Measurements from ENCODE around the gene MAD1L1.
"Not testable (repeated sequence)": the region's sequence is repeated elsewhere in the genome, so short reads cannot be mapped to it uniquely, and the experiment has no call there.

The MAD1L1 gene

GRCh38 chr7:1885465-1886226, 347.1 kb downstream of the MAD1L1 start:
- Histone ChIP-seq H3K27me3 (ENCODE audit: insufficient read depth, low read length) (no peaks in the 10 kb centered on the region), H3K9me3 (ENCODE audit: insufficient read depth, low read depth, low read length) (peaks cover 15% of the 10 kb centered on the region; the same call in 1 of the 2 replicates), H3K4me1 (ENCODE audit: insufficient read depth, low read length) (no peaks in the 10 kb centered on the region), H3K36me3 (ENCODE audit: insufficient read depth, low read depth, low read length) (peaks cover 20% of the 10 kb centered on the region), H3K27ac (ENCODE audit: low read length) (no peak overlapping the region), H3K9ac (ENCODE audit: low read depth, low read length) (no peak overlapping the region), H3K4me3 (ENCODE audit: low read length) (no peak overlapping the region)

GRCh38 chr7:1884583-1885350, 348.0 kb downstream of the MAD1L1 start:
- H3K4me3 ChIP-seq (ENCODE audit: low read length): no peak overlapping the region
- H3K4me1 ChIP-seq (ENCODE audit: insufficient read depth, low read length): no peaks in the 10 kb centered on the region
- H3K9me3 ChIP-seq (ENCODE audit: insufficient read depth, low read depth, low read length): peaks cover 15% of the 10 kb centered on the region; the same call in 1 of the 2 replicates
- no peaks in the 10 kb centered on the region for H3K27me3 ChIP-seq (ENCODE audit: insufficient read depth, low read length)
- no peak overlapping the region for H3K27ac ChIP-seq (ENCODE audit: low read length)
- no peak overlapping the region for H3K9ac ChIP-seq (ENCODE audit: low read depth, low read length)
- H3K36me3 ChIP-seq (ENCODE audit: insufficient read depth, low read depth, low read length): peaks cover 20% of the 10 kb centered on the region

- Histone ChIP-seq H3K27ac (ENCODE audit: low read length) (no peak overlapping the region), H3K4me3 (ENCODE audit: low read length) (no peak overlapping the region), H3K9ac (ENCODE audit: low read depth, low read length) (no peak overlapping the region), H3K9me3 (ENCODE audit: insufficient read depth, low read depth, low read length) (peaks cover 15% of the 10 kb centered on the region; the same call in 1 of the 2 replicates), H3K27me3 (ENCODE audit: insufficient read depth, low read length) (no peaks in the 10 kb centered on the region), H3K36me3 (ENCODE audit: insufficient read depth, low read depth, low read length) (peaks cover 20% of the 10 kb centered on the region), H3K4me1 (ENCODE audit: insufficient read depth, low read length) (no peaks in the 10 kb centered on the region)
Measured at GRCh38 chr7:1883834-1884582, 348.7 kb downstream of the MAD1L1 start.

GRCh38 chr7:1883031-1883761, 349.5 kb downstream of the MAD1L1 start:
- Histone ChIP-seq H3K9me3 (ENCODE audit: insufficient read depth, low read depth, low read length) (peaks cover 12% of the 10 kb centered on the region; the same call in 1 of the 2 replicates), H3K36me3 (ENCODE audit: insufficient read depth, low read depth, low read length) (peaks cover 13% of the 10 kb centered on the region), H3K4me3 (ENCODE audit: low read length) (no peak overlapping the region), H3K27me3 (ENCODE audit: insufficient read depth, low read length) (no peaks in the 10 kb centered on the region), H3K9ac (ENCODE audit: low read depth, low read length) (no peak overlapping the region), H3K27ac (ENCODE audit: low read length) (no peak overlapping the region), H3K4me1 (ENCODE audit: insufficient read depth, low read length) (no peaks in the 10 kb centered on the region)

- H3K36me3 ChIP-seq (ENCODE audit: insufficient read depth, low read depth, low read length): peaks cover 6% of the 10 kb centered on the region
- no peak overlapping the region for H3K9ac ChIP-seq (ENCODE audit: low read depth, low read length)
- H3K4me1 ChIP-seq (ENCODE audit: insufficient read depth, low read length): no peaks in the 10 kb centered on the region
- peaks cover 11% of the 10 kb centered on the region for H3K9me3 ChIP-seq (ENCODE audit: insufficient read depth, low read depth, low read length)
- H3K27me3 ChIP-seq (ENCODE audit: insufficient read depth, low read length): no peaks in the 10 kb centered on the region
- no peak overlapping the region for H3K27ac ChIP-seq (ENCODE audit: low read length)
- H3K4me3 ChIP-seq (ENCODE audit: low read length): no peak overlapping the region
Measured at GRCh38 chr7:1882451-1882850, 350.3 kb downstream of the MAD1L1 start.

GRCh38 chr7:1881946-1882345, 350.8 kb downstream of the MAD1L1 start:
- no peaks in the 10 kb centered on the region for H3K27me3 ChIP-seq (ENCODE audit: insufficient read depth, low read length)
- no peak overlapping the region for H3K9ac ChIP-seq (ENCODE audit: low read depth, low read length)
- peaks cover under 1% of the 10 kb centered on the region; the same call in 1 of the 2 replicates for H3K36me3 ChIP-seq (ENCODE audit: insufficient read depth, low read depth, low read length)
- peaks cover 7% of the 10 kb centered on the region for H3K9me3 ChIP-seq (ENCODE audit: insufficient read depth, low read depth, low read length)
- no peaks in the 10 kb centered on the region for H3K4me1 ChIP-seq (ENCODE audit: insufficient read depth, low read length)
- H3K27ac ChIP-seq (ENCODE audit: low read length): no peak overlapping the region
- H3K4me3 ChIP-seq (ENCODE audit: low read length): no peak overlapping the region

- H3K27me3 ChIP-seq (ENCODE audit: insufficient read depth, low read length); H3K4me3 ChIP-seq (ENCODE audit: low read length); H3K9me3 ChIP-seq (ENCODE audit: insufficient read depth, low read depth, low read length); H3K27ac ChIP-seq (ENCODE audit: low read length); H3K36me3 ChIP-seq (ENCODE audit: insufficient read depth, low read depth, low read length); H3K4me1 ChIP-seq (ENCODE audit: insufficient read depth, low read length); H3K9ac ChIP-seq (ENCODE audit: low read depth, low read length): not testable (repeated sequence)
Measured at GRCh38 chr7:1876641-1877040, 356.1 kb downstream of the MAD1L1 start.

GRCh38 chr7:1875392-1876199, 357.1 kb downstream of the MAD1L1 start:
- not testable (repeated sequence) for H3K36me3 ChIP-seq (ENCODE audit: insufficient read depth, low read depth, low read length); H3K9ac ChIP-seq (ENCODE audit: low read depth, low read length); H3K4me3 ChIP-seq (ENCODE audit: low read length); H3K27me3 ChIP-seq (ENCODE audit: insufficient read depth, low read length); H3K9me3 ChIP-seq (ENCODE audit: insufficient read depth, low read depth, low read length); H3K27ac ChIP-seq (ENCODE audit: low read length); H3K4me1 ChIP-seq (ENCODE audit: insufficient read depth, low read length)

GRCh38 chr7:1874590-1875391, 358.0 kb downstream of the MAD1L1 start:
- H3K27me3 ChIP-seq (ENCODE audit: insufficient read depth, low read length); H3K4me1 ChIP-seq (ENCODE audit: insufficient read depth, low read length); H3K9ac ChIP-seq (ENCODE audit: low read depth, low read length); H3K9me3 ChIP-seq (ENCODE audit: insufficient read depth, low read depth, low read length); H3K4me3 ChIP-seq (ENCODE audit: low read length); H3K36me3 ChIP-seq (ENCODE audit: insufficient read depth, low read depth, low read length); H3K27ac ChIP-seq (ENCODE audit: low read length): not testable (repeated sequence)

GRCh38 chr7:1873857-1874589, 358.7 kb downstream of the MAD1L1 start:
- Histone ChIP-seq H3K4me3 (ENCODE audit: low read length) (no peak overlapping the region), H3K27ac (ENCODE audit: low read length) (no peak overlapping the region), H3K27me3 (ENCODE audit: insufficient read depth, low read length) (no peaks in the 10 kb centered on the region), H3K9ac (ENCODE audit: low read depth, low read length) (no peak overlapping the region), H3K9me3 (ENCODE audit: insufficient read depth, low read depth, low read length) (peaks cover 7% of the 10 kb centered on the region), H3K36me3 (ENCODE audit: insufficient read depth, low read depth, low read length) (no peaks in the 10 kb centered on the region), H3K4me1 (ENCODE audit: insufficient read depth, low read length) (peaks cover 3% of the 10 kb centered on the region; the same call in 1 of the 2 replicates)
